Glutamatergic neuron (in vitro differentiated cells): Measurements from ENCODE around the gene PTMA. TPM values are rescaled to one million over a fixed set of nuclear protein-coding genes. Genes with fewer than 3 reads are reported as not detected.

Experiments used
- DNase-seq: peaks from one replicate; pipeline ENCODE4 v3.0.0; 2022
- H3K27ac Mint-ChIP-seq: one replicate; pipeline ENCODE4 v1.8.0; 2020; ENCODE audit warnings: mild to moderate bottlenecking, mixed read lengths, inconsistent platforms; ENCODE audit not compliant: unreplicated experiment
- H3K27me3 Mint-ChIP-seq: one replicate; pipeline ENCODE4 v1.8.0; 2020; ENCODE audit warnings: mild to moderate bottlenecking, moderate library complexity, mixed read lengths, inconsistent platforms; ENCODE audit not compliant: unreplicated experiment
- H3K36me3 Mint-ChIP-seq: one replicate; pipeline ENCODE4 v1.8.0; 2020; ENCODE audit warnings: mild to moderate bottlenecking, mixed read lengths, inconsistent platforms; ENCODE audit not compliant: unreplicated experiment
- H3K4me1 Mint-ChIP-seq: one replicate; pipeline ENCODE4 v1.8.0; 2020; ENCODE audit warnings: mild to moderate bottlenecking, low read depth, mixed read lengths, inconsistent platforms; ENCODE audit not compliant: unreplicated experiment
- H3K4me3 Mint-ChIP-seq: one replicate; pipeline ENCODE4 v1.8.0; 2020; ENCODE audit warnings: mild to moderate bottlenecking, mixed read lengths, inconsistent platforms; ENCODE audit not compliant: unreplicated experiment
- H3K9me3 Mint-ChIP-seq: one replicate; pipeline ENCODE4 v1.8.0; 2020; ENCODE audit warnings: mild to moderate bottlenecking, moderate library complexity, mixed read lengths, inconsistent platforms; ENCODE audit not compliant: unreplicated experiment
- total RNA-seq: library from RNA; stranded (reverse); fragmentation: NEBNext Ultra II Directional; extraction: Animal tissue kit (Norgen Biotek cat#: 25700); gene quantifications from one replicate; pipeline ENCODE4 v1.2.1, GENCODE V29; 2021; ENCODE audit not compliant: unreplicated experiment
- TF ChIP-seq, protein P1 (sequence below): fragments of 200-600 bp; sonication (generic); IDR thresholded peaks from one replicate; pipeline ENCODE4 v1.5.0; 2021; ENCODE audit not compliant: partially characterized antibody, unreplicated experiment

Gene PTMA
- total RNA-seq, 1 donor from 2014 or later = 948 TPM

DNA sequence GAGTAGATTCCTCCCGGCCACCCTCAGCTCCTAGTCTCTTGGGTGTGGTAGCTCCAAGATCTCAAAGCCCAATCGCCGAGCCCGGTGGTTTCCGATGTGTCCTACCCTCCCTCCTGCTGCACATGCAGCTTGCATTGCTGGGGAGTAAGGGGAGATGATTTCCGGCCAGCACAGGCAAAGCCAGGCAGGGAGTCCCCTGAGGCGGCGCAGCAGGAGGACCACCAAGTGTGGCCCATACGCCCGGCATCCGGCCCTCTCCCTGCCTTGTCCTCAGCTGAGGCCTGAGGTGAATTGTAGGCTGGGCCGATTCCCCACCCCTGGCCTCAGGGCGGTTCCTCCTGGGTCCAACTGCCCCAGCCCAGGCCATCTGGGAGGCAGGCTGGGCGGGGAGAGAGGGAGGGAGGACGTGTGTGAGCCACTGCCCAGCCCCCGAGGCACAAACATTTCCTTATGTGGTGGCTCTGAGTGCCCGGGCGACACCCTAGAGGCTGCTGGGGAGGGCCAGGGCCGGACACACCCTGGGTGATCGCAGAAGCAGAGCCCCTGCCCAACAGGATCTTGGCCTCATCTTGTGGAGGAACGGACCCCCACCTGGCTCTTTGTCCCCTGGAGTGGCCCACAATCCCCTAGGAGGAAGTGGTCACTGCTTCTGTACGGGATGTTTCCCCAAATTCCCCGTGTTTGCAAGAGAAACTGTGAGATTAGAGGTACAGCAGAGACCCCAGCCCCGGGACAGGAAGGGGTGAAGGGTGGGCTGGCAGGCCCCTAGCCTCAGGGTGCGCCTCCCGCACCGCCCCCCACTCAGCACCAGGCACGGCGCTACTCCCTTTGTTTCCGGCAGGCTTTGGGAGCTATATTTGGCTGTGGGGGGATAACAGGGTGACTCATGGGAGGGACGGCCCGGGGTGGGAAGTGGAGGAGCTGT, 41.9 kb upstream of the PTMA start:
- Mint-ChIP-seq H3K36me3 (peaks cover 5% of the 10 kb centered on the region), H3K27me3 (peaks cover 16% of the 10 kb centered on the region), H3K27ac (peak overlapping the region; percentile 99), H3K9me3 (peaks cover 10% of the 10 kb centered on the region), H3K4me1 (peaks cover 25% of the 10 kb centered on the region), H3K4me3 (peak overlapping the region; percentile 82)
- TF ChIP-seq, protein P1, sequence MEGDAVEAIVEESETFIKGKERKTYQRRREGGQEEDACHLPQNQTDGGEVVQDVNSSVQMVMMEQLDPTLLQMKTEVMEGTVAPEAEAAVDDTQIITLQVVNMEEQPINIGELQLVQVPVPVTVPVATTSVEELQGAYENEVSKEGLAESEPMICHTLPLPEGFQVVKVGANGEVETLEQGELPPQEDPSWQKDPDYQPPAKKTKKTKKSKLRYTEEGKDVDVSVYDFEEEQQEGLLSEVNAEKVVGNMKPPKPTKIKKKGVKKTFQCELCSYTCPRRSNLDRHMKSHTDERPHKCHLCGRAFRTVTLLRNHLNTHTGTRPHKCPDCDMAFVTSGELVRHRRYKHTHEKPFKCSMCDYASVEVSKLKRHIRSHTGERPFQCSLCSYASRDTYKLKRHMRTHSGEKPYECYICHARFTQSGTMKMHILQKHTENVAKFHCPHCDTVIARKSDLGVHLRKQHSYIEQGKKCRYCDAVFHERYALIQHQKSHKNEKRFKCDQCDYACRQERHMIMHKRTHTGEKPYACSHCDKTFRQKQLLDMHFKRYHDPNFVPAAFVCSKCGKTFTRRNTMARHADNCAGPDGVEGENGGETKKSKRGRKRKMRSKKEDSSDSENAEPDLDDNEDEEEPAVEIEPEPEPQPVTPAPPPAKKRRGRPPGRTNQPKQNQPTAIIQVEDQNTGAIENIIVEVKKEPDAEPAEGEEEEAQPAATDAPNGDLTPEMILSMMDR = no peak
- DNase-seq = peak; percentile 91

DNA sequence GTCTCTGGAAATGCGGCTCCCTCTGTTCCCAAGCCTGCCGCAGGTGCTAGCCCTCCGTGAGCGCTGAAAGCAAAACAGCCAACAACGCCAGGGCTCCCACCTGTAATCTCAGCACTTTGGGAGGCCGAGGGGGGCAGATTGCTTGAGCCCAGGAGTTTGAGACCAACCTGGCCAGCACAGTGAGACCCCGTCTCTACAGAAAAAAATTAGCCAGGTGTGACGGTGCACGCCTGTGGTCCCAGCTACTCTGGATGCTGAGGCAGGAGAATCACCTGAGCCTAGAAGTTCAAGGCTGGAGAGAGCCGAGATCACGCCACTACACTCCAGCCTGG, 41.3 kb upstream of the PTMA start:
- Mint-ChIP-seq H3K4me3 (peak overlapping the region; percentile 34), H3K36me3 (peaks cover 5% of the 10 kb centered on the region), H3K27me3 (peaks cover 16% of the 10 kb centered on the region), H3K27ac (peak overlapping the region; percentile 99), H3K4me1 (peaks cover 30% of the 10 kb centered on the region), H3K9me3 (peaks cover 7% of the 10 kb centered on the region)
- no peak for DNase-seq
- TF ChIP-seq, protein P1 = no peak

DNA sequence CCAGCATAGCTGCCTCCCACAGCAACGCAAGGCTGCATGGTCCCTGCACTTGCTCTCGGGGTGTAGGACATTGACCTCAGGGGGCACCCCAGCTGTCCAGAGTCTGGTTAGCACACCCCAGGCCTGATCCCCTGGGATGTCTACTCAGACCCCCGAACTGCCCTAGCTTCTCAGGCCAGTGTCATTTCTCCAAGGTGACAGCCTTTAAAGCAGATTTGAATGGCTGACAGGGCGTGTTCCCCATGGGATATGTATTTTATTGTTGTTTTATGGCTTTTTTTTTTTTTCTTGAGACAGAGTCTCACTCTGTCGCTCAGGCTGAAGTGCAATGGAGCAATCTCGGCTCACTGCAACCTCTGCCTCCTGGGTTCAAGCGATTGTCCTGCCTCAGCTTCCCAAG, 40.8 kb upstream of the PTMA start:
- no peak for DNase-seq
- Mint-ChIP-seq H3K9me3 (peaks cover 7% of the 10 kb centered on the region), H3K27ac (peak overlapping the region; percentile 99), H3K27me3 (peaks cover 16% of the 10 kb centered on the region), H3K36me3 (peaks cover 5% of the 10 kb centered on the region), H3K4me1 (peaks cover 34% of the 10 kb centered on the region), H3K4me3 (no peak overlapping the region)
- TF ChIP-seq, protein P1 = no peak

DNA sequence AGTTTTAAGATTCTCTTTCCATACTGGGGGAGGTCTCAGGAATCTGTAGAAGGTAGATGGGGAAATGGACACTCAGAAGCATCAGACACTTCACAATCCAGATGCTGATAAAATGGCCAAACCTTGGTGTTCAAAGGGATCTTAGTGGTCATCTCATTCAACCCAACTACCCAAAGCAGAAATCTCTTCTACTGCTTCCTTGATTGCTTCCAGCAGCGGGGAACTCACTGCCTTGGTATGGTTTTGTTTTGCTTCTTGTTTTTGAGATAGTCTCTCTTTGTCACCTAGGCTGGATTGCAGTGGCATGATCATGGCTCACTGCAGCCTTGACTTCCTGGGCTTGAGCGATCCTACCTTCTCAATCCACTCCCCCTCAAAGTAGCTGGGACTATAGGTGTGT, 39.3 kb upstream of the PTMA start:
- Mint-ChIP-seq H3K36me3 (no peaks in the 10 kb centered on the region), H3K9me3 (peaks cover 9% of the 10 kb centered on the region), H3K27me3 (peaks cover 13% of the 10 kb centered on the region), H3K27ac (peak overlapping the region; percentile 12), H3K4me3 (no peak overlapping the region), H3K4me1 (peaks cover 35% of the 10 kb centered on the region)
- no peak for DNase-seq
- TF ChIP-seq, protein P1 = no peak
